Measurements from ENCODE around the gene BCL2.

BCL2 gene

GRCh38 chr18:63272638-63273037 lies 46.9 kb downstream of the BCL2 start:
- H3K27me3 ChIP-seq, result no peaks in the 10 kb centered on the region
- peaks cover 11 to 14% of the 10 kb centered on the region in 2 experiments for H3K4me1 ChIP-seq (ENCODE audit: control insufficient read depth in 1 of 2, insufficient read depth in 1 of 2, low read depth in 1 of 2, low read length in 1 of 2)
- no peak overlapping the region for H3K4me3 ChIP-seq (ENCODE audit: low read depth in 1 of 2, low read length in 1 of 2)
- no peaks in the 10 kb centered on the region for H3K36me3 ChIP-seq
- H3K9me3 ChIP-seq, result no peaks in the 10 kb centered on the region
- TF ChIP-seq CTCF (IDR thresholded peaks at IDR 0.05), result no peak
- H3K27ac ChIP-seq, result peak overlapping the region; percentile 73

DNA sequence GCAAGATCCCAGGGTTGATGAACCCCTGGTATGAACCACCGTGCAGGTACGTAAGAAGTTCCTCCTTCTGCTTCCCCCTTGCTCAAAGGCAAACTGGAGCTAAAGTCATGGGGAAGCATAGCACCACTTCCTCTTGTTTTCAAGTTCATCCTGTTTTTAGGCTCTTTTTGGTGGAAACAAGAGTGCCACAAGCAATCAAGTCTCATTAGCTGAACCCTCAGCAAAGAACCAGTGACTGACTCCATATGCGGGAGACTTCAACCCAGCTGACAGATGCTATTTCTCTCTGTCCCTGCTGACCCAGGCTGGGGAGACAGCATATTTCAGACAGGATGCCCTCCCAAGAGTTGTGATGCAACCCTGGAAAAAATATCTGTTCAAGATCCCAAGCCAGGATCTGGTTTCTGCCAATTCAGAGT lies 47.7 kb downstream of the BCL2 start:
- peak overlapping the region in 1 of 2 experiments; percentile 3 for H3K4me3 ChIP-seq (ENCODE audit: low read depth in 1 of 2, low read length in 1 of 2)
- no peaks in the 10 kb centered on the region for H3K36me3 ChIP-seq
- no peaks in the 10 kb centered on the region for H3K9me3 ChIP-seq
- H3K27me3 ChIP-seq, result no peaks in the 10 kb centered on the region
- no peak for TF ChIP-seq CTCF (IDR thresholded peaks at IDR 0.05)
- H3K4me1 ChIP-seq (ENCODE audit: control insufficient read depth in 1 of 2, insufficient read depth in 1 of 2, low read depth in 1 of 2, low read length in 1 of 2), result peaks cover 18 to 21% of the 10 kb centered on the region in 2 experiments
- peak overlapping the region; percentile 73 for H3K27ac ChIP-seq

GRCh38 chr18:63271148-63271547 lies 48.4 kb downstream of the BCL2 start:
- Histone ChIP-seq H3K4me1 (ENCODE audit: control insufficient read depth in 1 of 2, insufficient read depth in 1 of 2, low read depth in 1 of 2, low read length in 1 of 2) (peaks cover 22 to 23% of the 10 kb centered on the region in 2 experiments), H3K27ac (peak overlapping the region; percentile 73), H3K27me3 (no peaks in the 10 kb centered on the region), H3K36me3 (no peaks in the 10 kb centered on the region), H3K4me3 (ENCODE audit: low read depth in 1 of 2, low read length in 1 of 2) (no peak overlapping the region), H3K9me3 (no peaks in the 10 kb centered on the region)
- TF ChIP-seq CTCF (IDR thresholded peaks at IDR 0.05), result no peak

GRCh38 chr18:63267975-63268721 lies 51.4 kb downstream of the BCL2 start:
- no peak overlapping the region for H3K27ac ChIP-seq
- H3K27me3 ChIP-seq, result no peaks in the 10 kb centered on the region
- no peak for TF ChIP-seq CTCF (IDR thresholded peaks at IDR 0.05)
- H3K4me1 ChIP-seq (ENCODE audit: control insufficient read depth in 1 of 2, insufficient read depth in 1 of 2, low read depth in 1 of 2, low read length in 1 of 2), result peaks cover 22 to 23% of the 10 kb centered on the region in 2 experiments
- no peak overlapping the region for H3K4me3 ChIP-seq (ENCODE audit: low read depth in 1 of 2, low read length in 1 of 2)
- no peaks in the 10 kb centered on the region for H3K9me3 ChIP-seq
- H3K36me3 ChIP-seq, result no peaks in the 10 kb centered on the region

DNA sequence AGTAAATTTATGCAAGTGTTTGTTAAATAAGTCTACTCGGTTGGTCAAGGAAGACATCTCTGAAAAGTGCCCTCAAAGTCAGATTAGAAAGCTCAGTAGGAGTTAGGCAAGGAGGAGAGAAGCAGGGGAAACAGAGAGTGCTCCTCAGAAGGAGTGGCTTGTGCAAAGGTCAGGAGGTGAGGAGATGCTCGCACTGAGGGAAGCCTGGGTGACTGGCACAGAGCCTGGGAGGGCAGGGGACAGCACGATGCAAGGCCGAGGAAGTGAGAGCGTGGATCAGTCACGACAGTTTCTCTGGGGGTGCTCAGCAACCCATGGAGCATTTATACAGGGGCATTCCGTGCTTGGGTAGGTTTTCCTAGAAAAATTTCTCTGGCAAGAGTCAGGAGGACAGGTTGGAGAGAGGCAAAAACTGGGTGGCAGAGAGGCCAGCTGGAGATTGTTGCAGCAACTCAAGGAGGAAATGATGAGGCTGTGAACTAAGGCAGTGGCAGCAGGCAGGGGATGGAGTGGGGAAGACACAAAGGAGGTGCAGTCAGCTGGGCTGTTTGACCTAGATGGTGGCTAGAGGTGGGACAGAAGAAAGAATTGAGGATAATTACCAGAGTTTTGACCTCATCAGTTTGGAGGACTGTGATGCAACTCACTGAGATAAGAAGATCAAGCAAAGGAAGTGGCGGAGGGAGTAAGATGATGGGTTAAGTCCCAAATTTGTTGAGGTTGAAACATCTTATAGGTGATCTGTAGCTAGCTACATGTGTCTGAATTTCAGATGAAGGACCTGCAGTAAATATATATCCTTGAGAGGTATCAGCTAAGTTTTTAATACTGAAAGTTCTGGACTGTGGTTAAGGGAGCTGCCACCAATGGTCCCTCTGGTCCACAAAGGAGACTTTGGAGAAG lies 52.4 kb downstream of the BCL2 start:
- no peak for TF ChIP-seq CTCF (IDR thresholded peaks at IDR 0.05)

More for the DNA sequence above, 52.4 kb downstream of the BCL2 start:
- H3K4me1 ChIP-seq (ENCODE audit: control insufficient read depth in 1 of 2, insufficient read depth in 1 of 2, low read depth in 1 of 2, low read length in 1 of 2), result peaks cover 19 to 20% of the 10 kb centered on the region in 2 experiments
- H3K9me3 ChIP-seq, result no peaks in the 10 kb centered on the region
- no peaks in the 10 kb centered on the region for H3K27me3 ChIP-seq
- peak overlapping the region; percentile 60 for H3K27ac ChIP-seq
- H3K36me3 ChIP-seq, result no peaks in the 10 kb centered on the region
- H3K4me3 ChIP-seq (ENCODE audit: low read depth in 1 of 2, low read length in 1 of 2), result no peak overlapping the region

All from neutrophil (primary cell).